Measurements from ENCODE around the gene CCSER1. TPM values are rescaled to one million over a fixed set of nuclear protein-coding genes. Genes with fewer than 3 reads are reported as not detected.
"Not testable (repeated sequence)": the region's sequence is repeated elsewhere in the genome, so short reads cannot be mapped to it uniquely, and the experiment has no call there.

The CCSER1 gene
- polyA plus RNA-seq, 3 donors: 16.8 to 22.5 (median 18.8) TPM

DNA sequence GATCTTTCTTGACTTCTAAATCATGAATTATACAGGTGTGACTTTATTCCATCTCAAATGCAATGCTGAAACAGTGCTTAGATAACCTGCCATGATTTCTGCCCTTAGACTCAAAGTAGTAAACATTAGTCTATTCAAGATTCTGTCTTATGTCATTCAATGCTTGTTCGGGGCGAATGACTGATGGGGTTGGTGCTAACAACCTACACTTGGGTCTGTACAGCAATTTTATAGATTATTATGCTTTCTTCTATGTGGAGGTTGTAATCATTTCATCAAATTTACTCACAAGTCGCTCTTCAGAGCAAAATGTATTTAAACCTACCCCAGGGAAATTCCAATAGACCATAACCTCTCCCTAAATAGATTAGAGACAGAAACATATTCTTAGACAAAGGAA is 1155.0 kb downstream of the CCSER1 start:
- no peak for DNase-seq

GRCh38 chr4:91283726-91284230 is 1156.6 kb downstream of the CCSER1 start:
- no peak for DNase-seq

DNA sequence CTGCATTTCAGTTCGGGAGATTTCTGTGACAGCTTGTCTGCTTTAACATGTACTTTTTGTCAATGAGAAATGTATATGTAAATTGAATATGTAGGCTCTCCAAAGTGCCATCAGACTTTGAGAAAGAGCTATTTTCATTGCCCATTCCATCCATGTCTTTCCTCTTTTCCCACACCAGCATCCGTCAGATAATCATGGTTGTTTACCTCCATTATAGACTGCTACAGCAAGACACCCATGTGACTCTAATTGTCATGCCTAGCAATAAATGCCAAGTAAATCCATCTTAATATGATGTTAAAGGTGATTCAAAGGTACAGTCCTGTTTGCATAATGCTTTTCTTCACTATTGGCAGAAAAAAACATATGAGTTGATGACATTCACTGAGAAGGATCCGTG is 1157.3 kb downstream of the CCSER1 start:
- no peak for DNase-seq

DNA sequence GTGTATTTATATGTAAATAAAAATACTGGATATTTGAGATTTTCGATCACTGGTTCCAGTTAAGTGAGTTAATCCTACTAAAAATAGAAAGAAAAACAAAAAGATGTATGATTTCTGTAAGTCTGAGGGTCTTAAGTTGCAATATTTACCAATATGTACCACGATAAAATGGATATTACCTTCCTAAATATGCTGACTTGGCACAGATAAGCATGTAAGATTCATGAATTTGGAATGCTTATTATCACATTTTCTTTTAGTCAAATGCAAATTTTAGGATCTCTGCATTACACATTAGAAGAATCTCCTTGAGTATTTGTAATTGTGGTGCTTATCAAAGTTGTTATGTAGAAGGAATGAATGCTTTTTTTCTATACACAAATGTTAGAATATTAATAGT is 1158.3 kb downstream of the CCSER1 start:
- DNase-seq: no peak

DNA sequence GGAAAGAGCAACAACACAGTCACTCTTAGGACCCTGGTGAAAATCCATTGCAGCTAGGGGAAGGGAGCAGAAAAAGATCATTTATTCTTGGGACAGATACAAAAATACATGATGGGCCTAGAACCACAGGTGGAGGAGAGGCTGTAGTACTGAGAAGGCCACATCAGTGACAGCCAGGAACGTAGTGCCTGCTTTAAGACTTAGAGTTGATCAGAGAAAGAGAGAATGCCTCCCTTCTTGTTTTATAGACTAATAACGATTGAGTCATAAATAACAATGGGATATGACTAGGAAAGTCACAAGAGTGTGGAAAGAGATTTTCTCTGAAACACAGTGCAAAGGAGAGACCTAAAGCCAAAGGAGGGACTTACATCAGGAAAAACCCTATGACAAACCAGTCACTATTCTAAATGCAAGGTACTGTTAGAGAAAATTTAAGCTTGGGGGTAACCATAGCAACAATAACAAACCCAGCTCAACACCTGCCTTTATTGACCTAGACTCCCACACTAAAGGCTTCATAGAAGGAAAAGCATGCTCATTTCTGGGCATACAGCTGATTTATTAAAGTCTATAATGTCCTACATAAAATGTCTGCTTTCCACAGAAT is 1161.6 kb downstream of the CCSER1 start:
- no peak for DNase-seq

DNA sequence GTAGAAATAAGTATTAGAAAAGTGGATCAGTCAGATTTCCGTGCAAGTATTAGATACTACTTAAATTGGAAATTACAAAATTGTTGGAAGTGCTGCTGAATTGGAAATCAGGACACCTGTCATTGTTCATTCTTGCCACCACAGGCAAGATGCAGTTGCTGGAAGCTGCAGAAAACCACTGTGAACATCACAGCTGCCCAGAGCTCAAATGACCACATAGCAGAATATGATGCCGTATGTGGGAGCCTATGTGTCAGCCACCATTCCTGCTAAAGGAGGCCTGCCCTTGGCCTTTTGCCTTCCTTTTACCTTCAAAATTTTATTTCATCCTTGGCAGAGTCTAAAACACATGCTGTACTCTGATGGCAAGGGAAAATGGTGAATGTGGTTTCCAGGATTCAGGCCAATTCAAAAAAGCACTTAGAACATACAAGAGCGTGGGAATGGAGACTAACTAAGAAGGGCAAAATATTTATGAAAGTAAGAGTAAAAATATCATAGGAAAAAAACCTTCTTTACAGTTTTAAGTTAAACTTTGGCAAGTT is 1171.0 kb downstream of the CCSER1 start:
- DNase-seq: no peak

- DNase-seq: no peak
These were observed 1171.6 kb downstream of the CCSER1 start for GRCh38 chr4:91298824-91299223.

- DNase-seq: no peak
These were observed 1174.9 kb downstream of the CCSER1 start for GRCh38 chr4:91302120-91302519.

GRCh38 chr4:91304292-91304691 is 1177.1 kb downstream of the CCSER1 start:
- DNase-seq: no peak

- no peak for DNase-seq
These were observed 1190.2 kb downstream of the CCSER1 start for GRCh38 chr4:91317434-91317833.

DNA sequence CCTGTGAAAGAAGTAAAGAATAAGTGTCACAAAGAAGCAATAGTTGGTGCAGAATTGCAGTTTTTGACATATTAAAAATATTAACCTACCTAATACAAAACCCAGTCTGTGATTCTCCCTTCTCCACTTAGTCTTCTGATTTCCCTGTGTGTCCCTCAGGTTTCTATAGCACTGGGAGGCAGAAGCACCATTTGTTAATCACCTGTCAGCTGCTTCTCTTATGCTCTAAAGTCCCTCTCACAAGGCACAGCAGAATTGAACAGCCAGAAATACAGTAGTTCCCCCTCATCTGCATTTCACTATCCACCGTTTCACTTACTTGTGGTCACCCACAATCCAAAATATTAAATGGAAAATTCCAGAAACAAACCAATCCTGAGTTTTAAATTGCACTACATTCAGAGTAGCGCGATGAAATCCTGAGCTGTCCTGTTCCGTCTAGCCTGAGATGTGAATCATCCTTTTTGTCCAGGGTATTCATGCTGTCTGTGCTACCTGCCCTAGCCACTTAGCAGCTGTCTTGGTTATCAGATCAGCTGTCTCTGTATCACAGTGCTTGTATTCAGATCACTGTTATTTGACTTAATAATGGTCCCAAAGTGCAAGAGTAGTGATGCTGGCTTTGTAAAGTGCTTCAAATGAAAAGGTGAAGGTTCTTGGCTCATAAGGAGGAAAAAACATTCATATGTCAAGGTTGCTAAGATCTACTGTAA is 1192.5 kb downstream of the CCSER1 start:
- no peak for DNase-seq

- DNase-seq: no peak
These were observed 1195.8 kb downstream of the CCSER1 start for GRCh38 chr4:91322961-91323360.

GRCh38 chr4:91325495-91325894 is 1198.3 kb downstream of the CCSER1 start:
- DNase-seq: no peak

- not testable (repeated sequence) for DNase-seq
These were observed 1199.0 kb downstream of the CCSER1 start for GRCh38 chr4:91326167-91326566.

GRCh38 chr4:91330555-91331137 is 1203.5 kb downstream of the CCSER1 start:
- DNase-seq: no peak

GRCh38 chr4:91340822-91341221 is 1213.6 kb downstream of the CCSER1 start:
- DNase-seq: no peak

GRCh38 chr4:91345632-91346031 is 1218.4 kb downstream of the CCSER1 start:
- no peak for DNase-seq

- DNase-seq: not testable (repeated sequence)
These were observed 1229.3 kb downstream of the CCSER1 start for GRCh38 chr4:91356496-91356895.

DNA sequence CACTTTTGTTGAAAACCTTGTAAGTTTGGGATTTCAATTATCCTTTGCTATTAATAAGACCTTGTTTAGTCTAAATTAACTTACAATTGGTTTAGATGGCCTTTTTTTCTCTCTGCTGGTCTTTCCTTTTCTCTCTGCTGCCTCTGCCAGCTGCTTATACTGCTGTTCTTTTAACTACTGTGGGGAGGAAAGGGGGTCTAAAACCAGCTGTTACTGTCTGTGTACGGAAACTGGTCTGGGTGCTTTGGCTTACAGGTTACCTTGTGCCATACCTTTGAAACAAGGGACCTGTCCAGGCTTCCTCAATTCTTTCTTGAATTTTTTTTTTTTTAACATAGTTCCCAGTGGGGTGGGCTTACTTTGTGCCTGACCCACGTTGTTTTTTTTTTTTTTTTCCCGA is 1230.8 kb downstream of the CCSER1 start:
- DNase-seq: not testable (repeated sequence)

GRCh38 chr4:91358621-91359020 is 1231.4 kb downstream of the CCSER1 start:
- DNase-seq: not testable (repeated sequence)

DNA sequence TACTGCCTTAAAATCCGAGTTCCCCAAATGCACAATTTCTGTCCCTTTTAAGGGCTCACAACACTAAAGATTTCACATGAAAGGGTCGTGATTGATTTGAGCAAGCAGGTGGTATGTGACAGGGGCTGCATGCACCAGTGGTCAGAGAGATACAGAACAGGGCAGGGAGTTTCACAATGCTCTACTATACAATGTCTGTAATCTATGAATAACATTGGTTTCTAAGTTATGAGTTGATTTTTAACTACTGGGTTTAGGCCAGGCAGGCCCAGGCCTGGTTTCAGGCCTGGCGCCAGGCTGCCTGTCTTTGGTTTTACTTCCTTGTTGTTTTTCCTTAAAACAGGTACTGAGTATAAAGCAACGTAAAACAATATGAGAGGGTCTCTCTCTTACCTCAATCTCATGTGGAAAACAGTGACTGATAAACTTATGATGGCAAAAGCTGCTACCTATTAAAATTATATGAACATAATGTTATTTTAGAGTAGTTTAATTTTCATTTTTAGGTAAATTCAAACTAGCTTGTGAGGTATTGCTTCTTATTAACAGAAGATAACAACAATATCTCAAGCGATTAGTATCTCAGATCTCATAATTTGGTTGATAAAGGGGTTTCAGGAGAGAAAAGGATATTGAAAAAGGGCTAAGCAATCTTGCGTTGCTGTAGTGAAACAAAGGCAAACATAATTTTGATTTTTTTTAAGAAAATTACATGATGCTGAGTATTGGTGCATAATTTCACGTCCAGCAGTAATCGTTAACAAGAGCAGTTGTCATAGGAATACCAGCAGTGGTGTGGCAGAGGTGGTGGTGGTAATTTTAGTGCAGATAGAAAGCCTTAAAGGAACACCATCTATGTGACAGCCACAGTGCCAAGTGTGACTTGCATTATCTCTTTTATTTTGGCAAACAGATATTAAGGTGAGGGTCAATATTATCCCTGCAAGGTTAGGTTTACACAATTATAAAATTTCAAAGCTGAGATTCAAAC is 1232.1 kb downstream of the CCSER1 start:
- DNase-seq: no peak

GRCh38 chr4:91362125-91362524 is 1234.9 kb downstream of the CCSER1 start:
- DNase-seq: no peak
